Testis (tissue), 2 donors: Measurements from ENCODE around the gene RAD51D.

ENCODE experiments used
- CTCF ChIP-seq, 3 experiments: fragments of 450-650 bp in 2 of 3; fragments of 200-600 bp in 1 of 3; sonication (generic) in 1 of 3; IDR thresholded peaks; one replicate each; pipeline ENCODE4 v1.5.1; 2016 to 2019; ENCODE audit warnings: antibody characterized with exemption in 3 of 3, mild to moderate bottlenecking in 2 of 3, moderate library complexity in 1 of 3
- POLR2A ChIP-seq: fragments of 450-650 bp; IDR thresholded peaks from one replicate; pipeline ENCODE4 v1.6.1; 2017; ENCODE audit warnings: antibody characterized with exemption, mild to moderate bottlenecking, moderate library complexity

GRCh38 chr17:35149941-35150340 lies 30.3 kb upstream of the RAD51D start:
- no peak for TF ChIP-seq POLR2A
- no peak for TF ChIP-seq CTCF (IDR thresholded peaks at IDR 0.05)
